GM19351 (cell line): Measurements from ENCODE around the gene ZNF282.
"Not testable (repeated sequence)": the region's sequence is repeated elsewhere in the genome, so short reads cannot be mapped to it uniquely, and the experiment has no call there.

ENCODE experiments used
- ATAC-seq: cut with Tn5 transposase; IDR thresholded peaks from one replicate; pipeline ENCODE4 v1.9.1; 2021; ENCODE audit warnings: mild to moderate bottlenecking, moderate library complexity; ENCODE audit not compliant: unreplicated experiment

The ZNF282 gene

DNA sequence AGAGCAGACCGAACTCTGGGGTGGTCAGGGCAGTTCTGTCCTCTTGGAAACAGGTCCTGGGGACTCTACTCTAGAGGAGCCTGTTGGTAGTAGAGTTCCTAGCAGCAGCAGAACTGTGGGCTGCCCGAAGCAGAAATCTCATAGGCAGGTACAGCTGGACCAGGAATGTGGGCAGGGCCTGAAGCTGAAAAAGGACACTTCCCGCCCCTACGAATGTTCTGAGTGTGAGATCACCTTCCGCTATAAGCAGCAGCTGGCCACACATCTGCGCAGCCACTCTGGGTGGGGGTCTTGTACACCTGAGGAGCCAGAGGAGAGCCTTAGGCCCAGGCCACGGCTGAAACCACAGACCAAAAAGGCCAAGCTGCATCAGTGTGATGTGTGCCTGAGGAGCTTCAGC lies 58.3 kb downstream of the ZNF282 start:
- no peak for ATAC-seq

DNA sequence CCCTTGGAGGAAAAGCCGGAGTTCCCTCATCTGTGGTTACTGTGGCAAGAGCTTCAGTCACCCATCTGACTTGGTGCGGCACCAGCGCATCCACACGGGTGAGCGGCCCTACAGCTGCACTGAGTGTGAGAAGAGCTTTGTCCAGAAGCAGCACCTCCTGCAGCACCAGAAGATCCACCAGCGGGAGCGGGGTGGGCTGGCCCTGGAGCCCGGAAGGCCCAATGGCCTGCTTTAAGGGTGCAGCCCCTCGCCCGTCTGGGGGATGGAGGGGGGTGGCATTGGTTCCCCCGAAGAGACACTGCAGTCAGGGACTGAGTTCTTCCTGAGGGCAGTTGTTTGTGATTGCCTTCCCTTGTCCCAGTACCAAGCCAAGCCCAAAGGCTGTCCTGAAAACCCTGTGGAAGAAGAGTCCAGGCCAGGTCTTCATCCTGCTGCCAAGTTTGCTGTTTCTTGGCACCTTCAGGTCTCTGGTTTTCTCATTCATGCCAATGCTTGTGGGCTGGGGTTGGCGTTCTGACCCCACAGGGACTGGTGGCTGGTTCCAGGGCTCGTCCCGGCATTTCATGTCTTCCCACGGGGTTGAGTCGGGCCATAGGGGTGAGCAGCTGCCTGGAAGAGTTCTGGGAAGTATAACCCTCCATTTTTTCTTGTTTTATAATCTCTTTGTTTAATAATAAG lies 59.0 kb downstream of the ZNF282 start:
- no peak for ATAC-seq

DNA sequence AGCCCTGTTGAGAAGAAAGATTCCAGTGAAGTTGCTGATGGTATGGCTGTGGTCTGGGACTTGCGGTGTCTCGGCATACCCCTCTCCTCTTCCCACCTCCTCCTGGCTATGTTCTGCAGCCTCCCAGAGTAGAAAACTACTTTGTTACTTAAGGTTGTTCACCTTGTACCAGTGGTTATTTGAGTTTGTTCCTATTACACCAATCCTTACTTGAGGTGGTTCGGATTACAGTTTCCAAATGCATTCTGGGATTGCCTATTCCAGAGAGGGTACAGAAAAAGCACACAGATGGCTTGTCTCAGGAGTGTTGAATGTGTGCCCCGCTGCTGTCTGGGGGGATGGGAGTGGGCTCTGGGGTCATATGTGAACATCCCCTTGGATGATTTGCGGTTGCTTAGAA lies 59.8 kb downstream of the ZNF282 start:
- ATAC-seq: no peak

DNA sequence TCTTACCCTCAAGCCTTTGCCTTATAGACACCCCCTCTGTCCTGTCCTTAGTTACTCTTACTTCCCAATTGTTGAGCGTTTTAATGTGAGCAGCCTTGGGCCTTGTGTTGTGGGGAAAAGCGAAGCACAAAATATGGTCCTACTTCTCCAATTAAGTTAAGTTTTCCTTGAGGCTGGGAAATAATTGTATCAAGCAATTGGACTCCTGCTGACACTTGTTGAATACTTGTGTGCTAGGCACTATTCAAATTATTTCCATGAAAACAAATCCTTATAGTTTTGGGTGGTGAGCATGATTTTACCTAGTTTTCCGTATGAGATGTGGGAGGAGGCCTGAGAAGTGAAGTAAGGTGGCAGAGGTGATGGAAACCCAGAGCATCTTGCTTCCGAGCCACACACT lies 61.2 kb downstream of the ZNF282 start:
- no peak for ATAC-seq

DNA sequence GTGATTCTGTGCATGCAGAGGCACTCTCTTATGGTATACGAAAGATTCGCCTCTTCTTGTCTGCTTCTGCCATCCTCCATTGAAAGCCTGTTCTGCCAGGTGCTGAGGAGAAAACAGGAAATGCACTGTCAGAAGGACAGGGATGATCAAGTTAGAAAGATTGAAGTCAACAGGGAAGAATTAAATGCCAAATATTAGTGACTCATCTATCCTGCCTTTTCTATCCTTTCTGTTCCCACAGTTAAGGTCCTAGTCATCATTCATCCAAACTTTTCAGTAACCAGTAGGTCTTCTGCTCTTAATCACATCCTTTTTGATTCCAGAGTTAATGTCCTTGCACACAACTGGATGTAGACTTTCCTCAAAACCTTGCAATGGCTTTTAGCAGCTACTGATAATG lies 61.8 kb downstream of the ZNF282 start:
- ATAC-seq: no peak

DNA sequence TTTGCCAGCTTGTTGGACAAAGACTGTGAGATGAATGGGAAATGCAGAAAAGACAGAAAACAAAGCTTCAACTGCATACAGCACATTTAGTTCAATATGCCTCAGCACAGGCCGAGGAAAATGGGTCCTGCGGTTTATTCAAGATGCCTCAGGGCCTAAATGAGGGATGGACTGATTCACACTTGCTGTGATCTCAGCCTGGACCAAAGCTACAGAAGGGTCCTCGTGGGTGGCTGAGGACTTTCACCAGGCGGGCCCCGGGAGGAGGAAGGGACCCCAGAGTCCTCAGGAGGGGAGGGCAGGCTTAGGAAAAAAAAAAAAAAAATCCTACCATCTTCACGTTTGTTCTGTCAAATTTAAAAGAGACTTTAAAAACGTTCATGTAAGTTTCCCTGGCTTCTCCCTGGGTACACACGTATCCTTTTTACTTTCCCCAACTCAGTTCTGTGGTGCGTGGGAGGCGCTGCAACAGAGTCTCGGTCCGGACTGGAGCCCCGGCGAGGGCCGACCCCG lies 66.0 kb downstream of the ZNF282 start:
- peak; percentile 3 for ATAC-seq

DNA sequence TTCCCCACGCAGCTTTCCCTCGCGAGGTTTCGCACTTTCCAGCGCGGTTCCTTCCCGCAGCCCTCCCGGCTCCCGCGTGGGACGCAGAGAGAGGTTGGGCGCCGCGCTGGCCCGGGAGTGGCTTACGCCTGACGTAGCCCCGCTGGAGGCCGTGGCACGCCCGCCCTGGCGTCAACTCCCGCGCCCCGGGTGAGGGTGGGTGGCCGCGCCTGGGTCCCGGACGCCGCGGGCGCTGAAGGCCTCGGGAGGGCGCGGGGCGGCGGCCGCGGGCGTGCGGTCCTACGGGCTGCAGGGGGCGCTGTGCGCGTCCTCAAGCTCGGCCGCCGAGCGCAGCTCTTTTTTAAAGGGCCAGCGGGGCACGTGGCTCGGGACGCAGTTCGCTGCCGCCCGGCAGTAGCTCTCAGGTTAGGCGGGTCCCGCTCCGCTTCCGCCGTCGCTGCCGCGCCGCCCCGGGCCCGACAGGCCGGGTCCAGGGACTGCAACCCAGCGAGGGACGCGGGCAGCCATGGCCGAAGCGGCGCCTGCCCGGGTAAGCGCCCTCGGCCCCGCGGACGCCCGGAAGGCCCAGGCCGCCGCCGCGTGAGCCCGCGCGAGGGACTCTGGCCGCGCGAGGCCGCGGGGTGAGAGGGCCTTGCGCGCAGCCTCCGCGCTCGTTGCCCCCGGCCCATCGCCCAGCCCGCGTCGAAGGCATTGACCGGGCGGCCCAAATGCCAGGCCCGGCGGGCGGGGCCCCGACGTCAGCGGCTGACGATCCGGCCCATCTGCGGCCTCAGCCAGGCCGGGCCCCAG lies 66.7 kb downstream of the ZNF282 start, which contains the start of gene ZNF783:
ZNF783 (plus strand) TSS at position 368 of the 789 bp plus-strand sequence; CDS start at position 506, 138 bp downstream.
- peak; percentile 81 for ATAC-seq

DNA sequence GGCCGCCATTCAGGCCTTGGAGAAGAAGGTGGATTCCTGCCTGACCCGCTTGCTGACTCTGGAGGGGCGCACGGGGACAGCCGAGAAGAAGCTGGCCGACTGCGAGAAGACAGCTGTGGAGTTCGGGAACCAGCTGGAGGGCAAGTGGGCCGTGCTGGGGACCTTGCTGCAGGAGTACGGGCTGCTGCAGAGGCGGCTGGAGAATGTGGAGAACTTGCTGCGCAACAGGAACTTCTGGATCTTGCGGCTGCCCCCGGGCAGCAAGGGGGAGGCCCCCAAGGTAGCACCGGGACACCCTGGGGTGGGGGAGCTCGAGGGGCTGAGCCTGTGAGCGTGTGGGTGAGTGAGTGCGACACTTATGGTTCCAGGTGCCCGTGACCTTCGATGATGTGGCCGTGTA lies 71.1 kb downstream of the ZNF282 start:
- ATAC-seq: no peak

DNA sequence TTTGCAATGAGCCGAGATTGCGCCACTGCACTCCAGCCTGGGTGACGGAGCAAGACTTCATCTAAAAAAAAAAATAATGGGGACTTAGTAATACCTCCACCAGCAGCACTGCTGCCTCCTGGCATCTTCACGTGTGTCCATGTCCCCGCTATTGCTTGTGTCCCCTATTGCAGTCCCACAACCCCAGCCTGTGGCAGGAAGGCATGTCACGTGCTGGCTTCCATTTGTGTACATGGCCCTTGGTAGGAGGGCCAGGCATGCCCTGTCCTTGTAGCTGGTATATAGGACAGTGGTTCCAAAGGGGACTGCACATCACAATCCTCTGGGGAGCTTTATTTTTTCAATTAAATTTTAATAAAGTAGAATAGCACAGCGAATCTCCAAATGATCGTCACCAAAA lies 72.4 kb downstream of the ZNF282 start:
- ATAC-seq: no peak

DNA sequence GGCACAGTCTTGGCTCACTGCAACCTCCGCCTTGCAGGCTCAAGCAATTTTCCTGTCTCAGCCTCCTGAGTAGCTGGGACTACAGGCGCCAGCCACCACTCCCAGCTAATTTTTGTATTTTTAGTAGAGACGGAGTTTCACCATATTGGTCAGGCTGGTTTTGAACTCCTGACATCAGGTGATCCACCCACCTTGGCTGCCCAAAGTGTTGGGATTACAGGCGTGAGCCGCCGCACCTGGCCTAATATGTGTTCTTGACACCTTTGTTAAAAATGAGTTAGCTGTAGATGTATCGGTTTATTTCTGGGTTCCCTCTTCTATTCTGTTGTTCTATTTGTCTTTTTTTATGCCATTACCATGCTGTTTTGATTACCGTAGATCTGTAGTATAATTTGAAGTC lies 79.1 kb downstream of the ZNF282 start:
- not testable (repeated sequence) for ATAC-seq
